ENCODE results near the gene ZNF710. TPM values are rescaled to one million over a fixed set of nuclear protein-coding genes. Genes with fewer than 3 reads are reported as not detected.

Gene ZNF710
- total RNA-seq, 1 donor = 13.0 TPM

- DNase-seq (ENCODE audit: low read depth) = no peak
- no peak overlapping the region for H3K4me3 ChIP-seq (ENCODE audit: low read depth, low read length)
- TF ChIP-seq, protein P1, sequence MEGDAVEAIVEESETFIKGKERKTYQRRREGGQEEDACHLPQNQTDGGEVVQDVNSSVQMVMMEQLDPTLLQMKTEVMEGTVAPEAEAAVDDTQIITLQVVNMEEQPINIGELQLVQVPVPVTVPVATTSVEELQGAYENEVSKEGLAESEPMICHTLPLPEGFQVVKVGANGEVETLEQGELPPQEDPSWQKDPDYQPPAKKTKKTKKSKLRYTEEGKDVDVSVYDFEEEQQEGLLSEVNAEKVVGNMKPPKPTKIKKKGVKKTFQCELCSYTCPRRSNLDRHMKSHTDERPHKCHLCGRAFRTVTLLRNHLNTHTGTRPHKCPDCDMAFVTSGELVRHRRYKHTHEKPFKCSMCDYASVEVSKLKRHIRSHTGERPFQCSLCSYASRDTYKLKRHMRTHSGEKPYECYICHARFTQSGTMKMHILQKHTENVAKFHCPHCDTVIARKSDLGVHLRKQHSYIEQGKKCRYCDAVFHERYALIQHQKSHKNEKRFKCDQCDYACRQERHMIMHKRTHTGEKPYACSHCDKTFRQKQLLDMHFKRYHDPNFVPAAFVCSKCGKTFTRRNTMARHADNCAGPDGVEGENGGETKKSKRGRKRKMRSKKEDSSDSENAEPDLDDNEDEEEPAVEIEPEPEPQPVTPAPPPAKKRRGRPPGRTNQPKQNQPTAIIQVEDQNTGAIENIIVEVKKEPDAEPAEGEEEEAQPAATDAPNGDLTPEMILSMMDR (IDR thresholded peaks at IDR 0.05; ENCODE audit: insufficient read depth, low read depth, low read length) = no peak
Observed at GRCh38 chr15:90007076-90007460, 5.9 kb downstream of the ZNF710 start.

DNA sequence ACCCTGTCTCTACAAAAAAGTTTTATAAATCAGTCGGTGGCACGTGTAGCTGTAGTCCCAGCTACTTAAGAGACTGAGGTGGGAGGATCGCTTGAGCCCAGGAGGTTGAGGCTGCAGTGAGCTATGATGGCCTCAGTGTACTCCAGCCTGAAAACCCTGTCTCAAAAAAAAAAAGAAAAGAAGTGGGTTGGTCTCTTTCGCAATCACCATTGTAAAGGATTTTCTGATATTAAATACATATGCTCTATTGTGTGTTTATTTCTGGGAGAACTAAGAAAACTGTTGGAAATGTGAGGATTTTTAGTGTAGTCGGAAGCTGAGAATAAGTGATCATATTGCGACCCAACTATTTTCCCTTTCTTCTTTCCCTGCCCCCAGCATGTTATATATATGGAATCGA is 7.5 kb downstream of the ZNF710 start:
- no peak for DNase-seq (ENCODE audit: low read depth)
- H3K4me3 ChIP-seq (ENCODE audit: low read depth, low read length) = no peak overlapping the region
- TF ChIP-seq, protein P1 (IDR thresholded peaks at IDR 0.05; ENCODE audit: insufficient read depth, low read depth, low read length) = no peak

GRCh38 chr15:90009301-90010022 is 8.3 kb downstream of the ZNF710 start:
- no peak for DNase-seq (ENCODE audit: low read depth)
- TF ChIP-seq, protein P1 (IDR thresholded peaks at IDR 0.05; ENCODE audit: insufficient read depth, low read depth, low read length) = no peak
- H3K4me3 ChIP-seq (ENCODE audit: low read depth, low read length) = no peak overlapping the region

DNA sequence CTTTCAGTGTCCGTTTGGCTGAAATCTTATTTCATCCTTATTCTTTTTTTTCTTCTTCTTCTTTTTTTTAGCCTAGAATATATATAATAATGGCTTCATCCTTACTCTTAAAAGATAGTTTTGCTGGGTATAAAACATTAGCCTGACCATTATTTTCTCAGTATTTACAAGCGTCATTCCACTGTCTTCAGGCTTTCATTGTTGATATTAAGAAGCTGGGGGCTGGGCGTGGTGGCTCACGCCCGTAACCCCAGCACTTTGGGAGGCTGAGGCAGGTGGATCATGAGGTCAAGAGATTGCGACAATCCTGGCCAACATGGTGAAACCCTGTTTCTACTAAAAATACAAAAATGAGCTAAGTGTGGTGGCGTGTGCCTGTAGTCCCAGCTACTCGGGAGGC is 10.6 kb downstream of the ZNF710 start:
- no peak overlapping the region for H3K4me3 ChIP-seq (ENCODE audit: low read depth, low read length)
- TF ChIP-seq, protein P1 (IDR thresholded peaks at IDR 0.05; ENCODE audit: insufficient read depth, low read depth, low read length) = no peak
- no peak for DNase-seq (ENCODE audit: low read depth)

DNA sequence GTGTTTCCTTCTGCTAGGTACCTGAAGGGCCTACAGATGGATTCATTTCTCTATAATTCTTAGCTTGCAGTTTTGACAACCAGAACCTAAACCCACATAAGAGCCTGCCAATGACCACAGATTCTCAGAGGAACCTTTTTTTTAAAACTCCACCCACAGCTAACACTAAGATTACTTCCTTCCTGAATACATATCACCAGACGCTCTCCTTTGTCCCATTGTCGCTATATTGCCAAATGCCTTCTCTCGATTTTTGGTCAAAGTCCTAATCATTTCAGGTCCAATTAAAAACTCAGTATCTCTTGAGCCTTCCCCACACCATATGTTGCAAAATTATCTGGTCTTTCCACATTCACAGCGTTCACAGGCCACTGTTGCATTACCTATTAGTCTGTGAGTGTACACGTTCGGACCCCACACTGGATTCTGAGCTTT is 12.4 kb downstream of the ZNF710 start:
- no peak for DNase-seq (ENCODE audit: low read depth)
- TF ChIP-seq, protein P1 (IDR thresholded peaks at IDR 0.05; ENCODE audit: insufficient read depth, low read depth, low read length) = no peak
- H3K4me3 ChIP-seq (ENCODE audit: low read depth, low read length) = no peak overlapping the region

- no peak overlapping the region for H3K4me3 ChIP-seq (ENCODE audit: low read depth, low read length)
- TF ChIP-seq, protein P1 (IDR thresholded peaks at IDR 0.05; ENCODE audit: insufficient read depth, low read depth, low read length) = no peak
- DNase-seq (ENCODE audit: low read depth) = no peak
Observed at GRCh38 chr15:90015294-90015693, 14.2 kb downstream of the ZNF710 start.

- no peak overlapping the region for H3K4me3 ChIP-seq (ENCODE audit: low read depth, low read length)
- TF ChIP-seq, protein P1 (IDR thresholded peaks at IDR 0.05; ENCODE audit: insufficient read depth, low read depth, low read length) = no peak
- no peak for DNase-seq (ENCODE audit: low read depth)
Observed at GRCh38 chr15:90015749-90016148, 14.6 kb downstream of the ZNF710 start.
